K562 (cell line): ENCODE data around the gene IGDCC3. TPM values are rescaled to one million over a fixed set of nuclear protein-coding genes. Genes with fewer than 3 reads are reported as not detected.

ENCODE experiments used
- ATAC-seq: fragments of 200-7000 bp; cut with Tn5 transposase; 3 replicates; pipeline ENCODE4 v1.9.1; 2020; ENCODE audit warnings: moderate library complexity
- BruUV-seq: library from RNA; stranded (reverse); fragments of 400-500 nt; replicated peaks from 2 replicates; lab custom pipeline; 2021; lab: Mats Ljungman, UMichigan
- CTCF ChIA-PET: fragments of 300-600 bp; formaldehyde crosslinking; extraction: SDS; loops from one replicate; lab custom pipeline; 2021; ENCODE audit warnings: low intra/inter-chr PET ratio; lab: Yijun Ruan, JAX
- POLR2A ChIA-PET: fragments of 300-600, 350-650 bp; sonication (Branson Sonifier 250); formaldehyde crosslinking; extraction: SDS; loops from one replicate; lab custom pipeline; 2021; ENCODE audit warnings: antibody characterized with exemption, inconsistent platforms; lab: Yijun Ruan, JAX
- DNase-seq, 4 experiments: peaks; one replicate each; pipeline versions ENCODE4 v3.0.0 to v3.0.0-alpha.2; 2011 to 2018; ENCODE audit warnings: low spot score in 3 of 4, mixed read lengths in 3 of 4; ENCODE audit errors: extremely low read depth in 1 of 4
- FAIRE-seq: peaks from 2 replicates; lab custom pipeline; 2011; peaks lifted over from hg19 to GRCh38; lab: Jason Lieb, UNC
- H2AFZ ChIP-seq: 2 replicates; pipeline ENCODE4 v1.6.0; 2011; ENCODE audit warnings: low read depth, low read length, control low read depth, inconsistent platforms
- H3K27ac ChIP-seq: fragments of 200-600 bp; 3 replicates; pipeline ENCODE4 v1.8.0; 2011; ENCODE audit warnings: low read depth, mild to moderate bottlenecking, control low read depth, inconsistent platforms, low read length, moderate library complexity, mixed read lengths; ENCODE audit errors: extremely low read depth
- H3K27me3 ChIP-seq, 2 experiments: fragments of 300-600 bp in 1 of 2; 2 replicates in 1 of 2; 3 replicates in 1 of 2; pipeline versions ENCODE4 v1.6.0 to v1.8.0; 2011; ENCODE audit warnings: inconsistent platforms in 2 of 2, low read length in 2 of 2, mild to moderate bottlenecking in 1 of 2, mixed read lengths in 1 of 2, moderate library complexity in 1 of 2; ENCODE audit not compliant: control insufficient read depth in 2 of 2, insufficient read depth in 2 of 2
- H3K36me3 ChIP-seq: fragments of 300-600 bp; 3 replicates; pipeline ENCODE4 v1.8.0; 2011; ENCODE audit warnings: mild to moderate bottlenecking, low read length, inconsistent platforms; ENCODE audit not compliant: control insufficient read depth, insufficient read depth
- H3K4me1 ChIP-seq, 2 experiments: fragments of 200-600 bp in 1 of 2; replicated peaks in 1 of 2; 2 replicates in 1 of 2; 3 replicates in 1 of 2; pipeline versions ENCODE4 v1.5.1 to v1.8.0; 2011; ENCODE audit warnings: inconsistent platforms in 2 of 2, low read length in 2 of 2, mild to moderate bottlenecking in 1 of 2, mixed read lengths in 1 of 2, moderate library complexity in 1 of 2; ENCODE audit not compliant: control insufficient read depth in 2 of 2, insufficient read depth in 2 of 2
- H3K4me2 ChIP-seq: 2 replicates; pipeline ENCODE4 v1.6.1; 2011; ENCODE audit warnings: low read length, control low read depth, inconsistent platforms, mixed read lengths; ENCODE audit not compliant: insufficient read depth
- H3K4me3 ChIP-seq: fragments of 200-600 bp; sonication (generic), shearing (Covaris generic); 2 replicates; pipeline ENCODE4 v1.5.1; 2016; ENCODE audit warnings: control low read depth, inconsistent platforms
- H3K79me2 ChIP-seq: fragments of 200-600 bp; 3 replicates; pipeline ENCODE4 v1.8.0; 2011; ENCODE audit warnings: low read length, inconsistent platforms; ENCODE audit not compliant: control insufficient read depth, insufficient read depth
- H3K9ac ChIP-seq, 2 experiments: 2 replicates each; pipeline versions ENCODE4 v1.6.0 to v1.6.1; 2011; ENCODE audit warnings: low read depth in 2 of 2, low read length in 2 of 2, control low read depth in 1 of 2, inconsistent platforms in 1 of 2, mild to moderate bottlenecking in 1 of 2, mixed read lengths in 1 of 2; ENCODE audit not compliant: insufficient read depth in 1 of 2
- H3K9me1 ChIP-seq: one replicate; pipeline ENCODE4 v1.6.0; 2011; ENCODE audit warnings: inconsistent platforms, mild to moderate bottlenecking, low read length, moderate library complexity; ENCODE audit not compliant: control insufficient read depth, insufficient read depth
- H3K9me3 ChIP-seq: replicated peaks from 2 replicates; pipeline ENCODE4 v1.5.1; 2011; ENCODE audit warnings: low read depth, low read length, inconsistent platforms; ENCODE audit not compliant: control insufficient read depth, insufficient read depth
- H4K20me1 ChIP-seq: replicated peaks from 2 replicates; pipeline ENCODE4 v1.6.1; 2011; ENCODE audit warnings: low read length, inconsistent platforms, mixed read lengths; ENCODE audit not compliant: control insufficient read depth, insufficient read depth
- HSF4 ChIP-seq: fragments of 250-450 bp; sonication (Bioruptor Pico); IDR thresholded peaks from 2 replicates; pipeline ENCODE4 v2.1.2; 2022; ENCODE audit warnings: mild to moderate bottlenecking, moderate library complexity, borderline replicate concordance
- PKNOX1 ChIP-seq: fragments of 450-650 bp; IDR thresholded peaks from 2 replicates; pipeline ENCODE4 v1.6.1; 2016
- whole genome bisulfite sequencing: fragments of 100-300 bp; shearing (Covaris generic); methylation state at CpG from one replicate; pipeline ENCODE4 v1.1.6; 2016; ENCODE audit warnings: low coverage, mixed read lengths; ENCODE audit not compliant: insufficient coverage; ENCODE audit errors: missing lambda C conversion rate; 5-methylcytosine and 5-hydroxymethylcytosine counted together
- in situ Hi-C: fragments of 300-500 bp; cut with MboI; formaldehyde crosslinking; loops from 4 replicates; pipeline ENCODE4 v1.15.0; 2018; ENCODE audit warnings: inconsistent platforms, mixed read lengths
- intact Hi-C: fragments of 100-400 bp; cut with micrococcal nuclease; formaldehyde crosslinking; loops from 2 replicates; pipeline ENCODE4 v1.14.2; 2022
- polyA plus RNA-seq, 8 experiments: library from polyadenylated mRNA; depleted of rRNA in 4 of 8; stranded (reverse) in 5 of 8; unstranded in 3 of 8; fragments of >200 nt; fragmentation: Nextera tagmentation in 2 of 8; fragmentation: Illumina TruSeq in 1 of 8; extraction: Ambion mirVana in 2 of 8; extraction: Trizol in 1 of 8; gene quantifications; 2 replicates each; pipeline versions ENCODE4 v1.2.1 to v1.2.3, GENCODE V29; 2011 to 2014; ENCODE audit warnings: inconsistent platforms in 1 of 8, missing spikeins in 1 of 8
- total RNA-seq, 7 experiments: library from RNA; depleted of rRNA in 6 of 7; stranded (reverse); fragments of >200 nt in 6 of 7; fragmentation: Illumina TruSeq in 2 of 7; extraction: Trizol in 2 of 7; gene quantifications; 2 replicates each; pipeline versions ENCODE4 v1.2.1 to v1.2.3, GENCODE V29; 2011 to 2021; ENCODE audit warnings: low replicate concordance in 1 of 7

The IGDCC3 gene
- total and polyA plus RNA-seq, 9 of the 15 experiments (the other 6 are each of a cell fraction or from before 2014, with no cell fraction given) = not detected

DNA sequence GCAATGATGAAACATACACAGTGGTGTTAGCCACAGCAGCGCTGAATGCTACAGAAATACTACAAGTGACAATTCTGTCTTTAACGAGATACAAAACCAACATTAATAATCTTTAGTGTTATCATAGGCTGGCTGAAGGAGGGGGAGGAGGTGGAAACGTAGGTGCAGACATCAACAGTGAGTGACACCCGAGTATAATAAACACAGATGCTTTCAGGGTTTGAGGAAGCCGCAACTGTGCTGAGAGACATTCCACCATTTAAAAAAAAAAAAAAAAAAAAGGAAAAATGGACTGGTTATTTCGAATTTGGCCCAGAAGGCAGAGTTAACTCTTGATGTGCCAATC, 4.3 kb upstream of the IGDCC3 start:
- H4K20me1 ChIP-seq = peaks cover 8% of the 10 kb centered on the region; the same call in 1 of the 2 replicates
- no peaks in the 10 kb centered on the region for H3K9me1 ChIP-seq
- no peak overlapping the region for H3K4me3 ChIP-seq
- FAIRE-seq (no peak), ATAC-seq (no peak), DNase-seq (no peak)
- no peak overlapping the region for H3K27ac ChIP-seq
- H3K9ac ChIP-seq = no peak overlapping the region
- no peak overlapping the region for H3K4me2 ChIP-seq
- ChIA-PET CTCF (no interaction called here), POLR2A (interaction anchor here (1.2 to 1.3 kb wide), 2 partner anchors 9 to 11 kb away, joined by 3 to 5 read pairs; no protein-coding TSS in a partner anchor)
- in situ Hi-C loops = loop anchor here (5.0 to 10.0 kb wide), 3 partner anchors 60 to 327 kb away; no protein-coding TSS in a partner anchor
- peaks cover 6 to 26% of the 10 kb centered on the region in 2 experiments; a peak in 4 of 5 replicates for H3K4me1 ChIP-seq
- 2% methylated on average over 4 of the region's 6 CpGs for WGBS
- no peaks in the 10 kb centered on the region for H3K79me2 ChIP-seq
- TF ChIP-seq PKNOX1 (peak; percentile 52; the same call in 1 of the 2 replicates), HSF4 (CRISPR knock-in tag) (no peak)
- intact Hi-C loops = loop anchor here (10.0 kb wide), 1 partner anchor 347 kb away; no protein-coding TSS in a partner anchor
- no peaks in the 10 kb centered on the region for H3K9me3 ChIP-seq
- no TSS peak for BruUV-seq
- no peaks in the 10 kb centered on the region for H3K36me3 ChIP-seq
- peaks cover 48 to 65% of the 10 kb centered on the region in 2 experiments for H3K27me3 ChIP-seq
- H2AFZ ChIP-seq = no peak overlapping the region
